HG02571 (cell line): ENCODE measurements around the gene TNFRSF4.

Experiments used
- ATAC-seq: cut with Tn5 transposase; IDR thresholded peaks from one replicate; pipeline ENCODE4 v1.9.1; 2021; ENCODE audit warnings: mild to moderate bottlenecking, moderate library complexity; ENCODE audit not compliant: unreplicated experiment

Gene TNFRSF4

DNA sequence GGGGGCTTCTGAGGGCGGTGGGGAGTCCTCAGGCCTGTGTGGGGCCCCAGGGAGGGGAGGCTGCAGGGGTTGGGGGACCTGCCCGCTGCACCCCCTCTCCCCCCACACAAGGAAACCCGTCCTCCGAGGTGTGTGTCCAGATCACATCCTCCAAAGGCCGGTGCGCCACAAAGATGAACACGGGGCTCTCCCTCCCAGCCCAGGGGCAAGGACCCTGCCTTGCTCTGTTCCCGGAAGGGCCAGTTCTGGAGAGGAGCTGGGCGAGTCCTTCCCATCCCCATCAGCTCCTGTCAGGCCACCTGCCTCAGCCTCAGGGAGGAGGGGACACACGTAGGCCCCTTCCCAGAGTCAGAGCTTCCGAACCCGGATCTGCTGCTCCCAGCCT, 42.8 kb downstream of the TNFRSF4 start:
- ATAC-seq: no peak

DNA sequence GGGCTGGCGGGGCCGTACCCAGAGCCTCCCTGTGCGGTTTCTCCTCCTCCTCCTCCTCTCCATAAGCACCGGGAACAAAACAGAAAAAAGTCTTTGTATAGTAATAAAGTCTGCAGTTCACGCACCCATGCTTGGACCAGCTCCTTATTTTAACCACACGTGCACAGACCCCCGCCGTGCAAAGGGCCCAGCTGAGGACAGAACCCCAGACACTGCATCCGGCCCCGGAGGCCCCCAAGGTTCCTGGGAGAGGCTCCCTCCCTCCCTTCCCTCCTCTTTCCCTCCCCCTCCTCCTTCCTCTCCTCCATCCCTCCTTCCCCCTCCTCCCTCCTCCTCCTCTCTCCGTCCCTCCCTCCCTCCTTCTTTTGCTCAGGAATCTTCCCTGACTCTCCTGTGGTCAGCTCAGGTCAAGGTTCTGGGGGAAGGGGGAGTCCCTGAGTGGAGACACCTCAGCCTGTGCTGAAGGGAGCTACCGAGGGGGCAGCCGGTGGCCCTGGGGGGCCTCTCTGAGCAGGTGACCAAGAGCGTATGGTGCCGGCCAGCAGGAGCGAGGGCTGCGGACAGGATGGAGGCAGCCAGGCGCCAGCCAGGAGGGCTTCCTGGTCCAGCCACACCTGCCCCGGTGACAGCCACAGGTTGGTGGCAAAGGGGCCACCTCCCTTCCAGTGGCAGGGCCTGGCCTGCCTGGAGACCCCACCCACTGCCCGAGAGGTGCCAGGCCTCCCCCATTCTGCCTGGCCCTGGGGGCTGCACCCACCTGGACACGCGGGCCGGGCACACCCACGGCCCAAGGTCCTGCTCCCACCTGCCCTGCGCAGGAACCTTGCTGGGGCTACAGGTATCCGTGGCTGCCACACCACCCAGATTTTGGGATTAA, 43.5 kb downstream of the TNFRSF4 start:
- no peak for ATAC-seq

DNA sequence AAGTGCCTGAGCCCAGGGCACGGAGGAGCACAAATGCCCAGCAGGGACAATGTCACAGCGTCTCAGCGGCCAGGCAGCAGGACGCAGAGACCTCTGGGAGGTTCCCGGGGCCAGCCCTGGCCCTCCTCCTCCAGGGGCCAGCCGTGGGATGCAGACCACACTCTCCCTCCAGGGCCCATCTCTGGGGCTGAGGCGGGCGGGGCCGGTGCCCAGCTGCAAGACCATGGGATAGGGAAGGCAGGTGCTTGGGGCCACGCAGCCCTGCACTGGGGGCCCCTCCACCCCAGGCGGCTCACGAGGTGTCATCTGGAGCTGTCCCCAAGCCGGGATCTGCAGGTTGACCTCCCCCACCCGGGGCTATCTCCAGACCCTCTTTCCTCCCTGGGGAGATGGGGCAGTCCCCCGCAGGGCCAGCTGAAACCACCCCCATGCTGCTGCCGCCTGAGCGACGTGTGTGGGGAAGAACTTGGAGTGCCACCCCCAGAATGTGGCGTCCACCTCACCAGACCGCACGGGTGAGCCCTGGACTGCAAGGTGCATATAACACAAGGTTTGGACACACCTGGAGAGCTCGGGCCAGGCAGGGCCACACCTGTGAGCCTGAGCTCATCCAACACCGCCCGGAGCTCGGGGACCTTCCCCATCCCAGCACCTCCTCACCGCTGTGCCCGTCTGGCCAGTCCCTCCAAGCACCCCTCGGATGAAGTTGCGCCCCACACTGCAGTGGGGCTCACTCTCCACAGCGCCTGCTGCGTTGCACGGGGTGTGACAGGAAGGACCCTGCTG, 44.3 kb downstream of the TNFRSF4 start:
- no peak for ATAC-seq

DNA sequence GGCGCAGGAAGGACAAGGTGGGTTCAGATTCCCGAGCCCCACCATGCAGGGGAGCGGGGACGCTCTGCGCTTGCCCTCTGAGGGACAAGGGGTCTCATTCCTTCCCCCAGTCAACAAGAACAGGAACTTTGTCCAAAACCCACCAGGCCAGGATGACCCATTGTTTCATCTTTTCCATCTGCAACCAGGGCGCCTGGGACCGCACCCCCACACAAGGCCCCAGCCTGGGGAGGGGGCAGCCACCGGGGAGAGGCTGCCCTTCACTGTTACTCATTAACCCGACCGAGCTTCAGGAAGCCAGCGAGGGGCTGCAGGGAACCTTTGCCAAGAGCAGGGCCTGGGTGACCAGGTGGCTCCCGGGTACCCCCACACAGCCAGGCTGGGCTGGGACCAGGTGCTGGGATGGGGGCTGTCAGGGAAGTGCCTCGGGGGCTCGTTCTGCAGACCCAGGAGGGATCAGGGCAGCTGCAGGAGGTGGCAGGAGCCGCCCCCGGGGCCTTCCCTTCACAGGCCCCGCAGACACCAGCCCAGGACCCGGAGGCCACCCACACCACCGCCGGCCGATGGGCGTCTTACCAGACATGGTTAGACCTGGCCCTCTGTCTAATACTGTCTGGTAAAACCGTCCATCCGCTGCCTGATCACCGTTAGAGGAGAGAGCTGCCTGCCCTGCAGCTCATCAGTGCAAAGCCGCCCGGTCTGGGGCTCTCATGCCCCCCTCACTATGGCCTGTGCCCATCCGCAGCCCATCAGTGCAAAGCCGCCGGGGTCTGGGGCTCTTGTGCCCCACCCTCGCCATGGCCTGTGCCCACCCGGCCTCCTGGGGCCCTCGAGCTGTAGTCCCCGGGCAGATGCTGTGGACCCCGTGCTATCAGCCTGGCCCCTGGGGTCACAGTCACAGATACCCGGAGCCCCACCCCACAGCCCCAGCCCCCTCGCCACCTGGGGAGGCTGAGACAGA, 45.2 kb downstream of the TNFRSF4 start:
- ATAC-seq: no peak

DNA sequence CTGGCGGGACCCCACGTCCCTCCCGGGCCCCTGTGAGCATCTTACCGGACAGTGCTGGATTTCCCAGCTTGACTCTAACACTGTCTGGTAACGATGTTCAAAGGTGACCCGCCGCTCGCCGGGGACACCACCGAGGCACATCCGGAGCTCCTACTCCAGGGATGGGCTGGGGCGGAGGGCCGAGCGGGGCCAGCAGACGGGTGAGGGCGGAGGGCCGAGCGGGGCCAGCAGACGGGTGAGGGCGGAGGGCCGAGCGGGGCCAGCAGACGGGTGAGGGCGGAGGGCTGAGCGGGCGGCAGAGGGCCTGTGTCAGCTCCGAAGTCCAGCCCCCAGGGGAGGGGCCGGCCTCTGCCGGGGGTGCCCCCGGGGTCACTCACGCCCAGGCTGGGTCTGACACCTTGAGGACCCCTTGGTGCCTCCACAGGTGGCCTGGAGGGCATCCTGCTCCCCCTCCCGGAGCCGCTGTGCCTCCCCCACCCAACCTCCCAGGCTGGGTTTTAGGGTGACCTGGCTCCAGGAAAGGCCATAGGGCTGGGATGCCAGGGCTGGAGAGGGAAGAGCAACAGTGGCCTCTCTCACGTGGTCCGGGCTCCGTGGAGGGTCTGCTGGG, 46.0 kb downstream of the TNFRSF4 start:
- no peak for ATAC-seq

DNA sequence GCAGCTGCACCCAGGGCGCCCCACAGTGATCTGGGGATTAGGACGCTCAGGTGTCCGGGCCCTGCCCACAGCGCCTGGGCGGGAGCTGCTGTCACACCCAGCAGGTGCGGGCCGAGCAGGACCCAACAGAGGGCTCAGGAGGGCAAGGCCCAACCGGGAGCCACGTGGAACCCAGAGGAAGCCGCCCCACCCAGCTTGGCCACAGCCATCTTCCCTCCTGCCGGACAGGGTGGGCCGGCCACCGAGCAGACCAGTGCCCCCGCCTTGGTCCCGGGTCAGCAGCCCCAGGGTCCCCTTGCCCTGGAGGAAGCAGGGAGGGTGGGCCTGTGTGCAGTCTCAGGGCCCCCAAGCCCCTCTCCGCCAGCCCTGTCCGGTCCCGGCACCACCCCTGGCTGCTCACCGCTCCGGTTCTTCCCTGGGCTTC, 46.5 kb downstream of the TNFRSF4 start:
- no peak for ATAC-seq

DNA sequence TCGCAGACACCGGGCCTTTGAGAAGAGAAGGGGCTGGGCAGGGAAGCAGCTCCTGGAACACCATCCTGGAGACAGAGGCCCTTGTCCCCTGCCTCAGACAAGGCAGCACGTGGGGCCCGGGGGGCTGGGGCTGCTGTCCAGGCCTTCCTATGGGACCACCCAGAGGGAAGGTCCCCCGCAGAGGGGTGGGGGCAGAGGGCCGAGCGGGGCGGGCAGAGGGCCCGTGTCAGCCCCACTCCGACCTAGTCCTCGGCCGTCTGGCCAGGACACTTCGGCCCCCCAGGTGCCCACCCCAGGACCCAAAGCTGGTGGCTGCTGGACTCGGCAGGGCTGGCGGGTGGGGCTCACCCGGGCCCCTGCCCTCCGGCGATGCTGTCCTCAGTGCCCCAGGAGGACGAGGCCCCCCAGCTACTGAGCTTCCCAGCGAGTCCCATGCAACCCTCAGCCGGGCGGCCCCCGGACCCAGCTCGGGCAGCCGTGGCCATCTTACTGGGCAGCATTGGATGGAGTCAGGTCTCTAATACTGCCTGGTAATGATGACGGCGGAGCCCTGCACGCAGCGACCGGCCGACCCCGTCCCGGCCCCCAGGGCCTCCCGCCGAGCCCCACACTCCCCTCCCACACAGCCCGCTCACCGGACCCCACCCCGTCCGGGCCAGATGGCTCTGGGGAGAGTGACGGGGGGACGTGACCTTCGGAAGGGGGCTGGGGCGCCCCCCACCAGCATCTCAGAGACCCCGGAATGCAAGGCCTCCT, 47.1 kb downstream of the TNFRSF4 start:
- no peak for ATAC-seq

DNA sequence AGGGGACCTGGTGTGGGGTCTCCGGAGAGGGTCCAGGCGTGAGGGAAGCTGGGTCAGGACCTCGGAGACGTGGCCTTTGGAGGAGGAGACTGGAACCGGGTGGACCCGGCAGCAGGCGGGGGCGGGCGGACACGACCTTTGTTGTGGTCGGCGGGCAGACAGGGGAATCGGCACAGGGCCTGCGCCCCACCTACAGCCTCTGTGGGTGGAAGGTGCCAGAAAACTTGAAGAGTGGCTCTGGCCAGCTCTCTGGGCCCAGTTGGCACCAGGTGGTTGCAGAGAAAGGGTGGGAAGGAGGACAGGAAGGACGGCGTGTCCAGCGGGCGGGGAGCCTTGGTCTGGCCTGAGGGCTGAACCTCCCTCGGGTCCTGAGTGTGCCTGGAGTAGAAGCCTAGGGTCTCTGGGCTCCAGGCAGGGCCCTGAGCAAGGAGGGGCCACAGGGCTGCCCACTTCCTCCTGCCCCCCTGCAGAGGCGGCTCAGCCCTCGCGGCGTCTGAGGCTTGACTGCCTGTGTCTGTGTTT, 48.0 kb downstream of the TNFRSF4 start:
- no peak for ATAC-seq

DNA sequence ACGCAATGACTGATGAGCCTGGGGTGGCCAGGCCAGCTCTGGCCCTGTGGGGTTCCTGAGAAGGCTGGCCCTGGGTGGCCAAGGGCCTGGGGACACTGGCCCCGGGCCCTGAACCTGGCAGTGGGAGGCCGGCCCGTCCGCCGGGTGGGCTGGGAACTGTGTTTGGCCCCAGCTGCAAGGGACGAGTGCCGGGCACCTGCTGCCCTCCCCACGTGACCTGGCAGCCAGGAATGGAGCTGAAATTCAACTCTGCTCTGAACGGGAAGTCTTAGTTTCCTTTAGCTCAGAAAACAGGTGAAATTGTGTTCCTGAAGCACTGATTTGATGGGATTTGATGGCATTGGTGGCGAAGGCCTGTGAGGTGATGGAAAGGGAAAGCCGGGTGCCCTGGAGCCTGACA, 48.5 kb downstream of the TNFRSF4 start:
- no peak for ATAC-seq

DNA sequence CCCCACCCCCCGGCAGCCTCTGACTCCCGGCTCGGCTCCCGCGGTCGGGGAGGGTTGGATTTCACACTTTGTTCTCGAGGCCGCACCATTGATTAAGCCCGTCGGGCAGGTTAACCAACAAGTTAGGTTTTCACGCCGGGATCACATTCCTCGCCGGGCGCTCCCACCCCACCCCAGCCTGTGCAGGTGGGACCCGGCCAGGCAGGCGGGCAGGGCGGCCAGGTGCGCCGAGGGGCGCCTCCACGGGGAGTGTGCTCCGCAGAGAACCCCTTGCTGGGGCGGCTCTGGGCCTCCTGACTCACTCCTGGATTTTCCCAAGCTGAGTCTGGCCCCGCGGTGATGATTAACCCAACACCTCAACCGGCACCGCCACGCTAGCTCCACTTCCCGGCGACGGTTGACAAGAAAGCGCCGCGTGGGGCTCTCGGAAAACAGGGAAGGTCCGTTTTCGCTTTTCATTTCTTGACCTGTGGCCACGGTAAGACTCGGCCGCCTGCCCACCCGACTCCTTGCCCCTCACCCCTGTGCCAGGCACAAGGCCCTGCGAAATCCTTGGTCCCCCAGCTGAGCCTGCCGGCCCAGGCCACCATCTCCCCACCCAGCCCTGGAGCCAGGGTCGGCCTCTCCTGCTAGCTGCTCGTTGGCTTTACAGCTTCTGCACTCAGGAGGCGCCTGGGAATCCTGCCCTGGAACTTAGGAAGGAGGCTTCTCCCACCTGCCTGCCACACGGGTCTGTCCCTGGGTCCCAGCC, 49.1 kb downstream of the TNFRSF4 start:
- no peak for ATAC-seq

DNA sequence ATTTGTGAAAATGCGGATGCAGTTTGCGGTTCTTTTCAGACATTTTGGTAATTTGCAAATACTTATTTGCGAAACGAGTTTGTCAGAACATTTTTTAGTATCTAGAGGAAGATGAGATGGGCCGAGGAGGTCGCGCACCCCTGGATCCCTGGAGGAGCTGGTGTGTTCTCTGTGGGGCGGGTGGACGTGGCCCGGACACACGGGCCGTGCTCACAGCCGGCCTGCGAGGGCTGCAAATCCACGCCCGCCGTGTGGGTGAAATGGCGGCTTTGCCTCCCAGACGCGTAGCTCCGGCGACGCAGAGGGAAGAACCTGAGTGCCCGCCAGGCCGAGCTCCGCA, 49.6 kb downstream of the TNFRSF4 start:
- ATAC-seq: no peak

DNA sequence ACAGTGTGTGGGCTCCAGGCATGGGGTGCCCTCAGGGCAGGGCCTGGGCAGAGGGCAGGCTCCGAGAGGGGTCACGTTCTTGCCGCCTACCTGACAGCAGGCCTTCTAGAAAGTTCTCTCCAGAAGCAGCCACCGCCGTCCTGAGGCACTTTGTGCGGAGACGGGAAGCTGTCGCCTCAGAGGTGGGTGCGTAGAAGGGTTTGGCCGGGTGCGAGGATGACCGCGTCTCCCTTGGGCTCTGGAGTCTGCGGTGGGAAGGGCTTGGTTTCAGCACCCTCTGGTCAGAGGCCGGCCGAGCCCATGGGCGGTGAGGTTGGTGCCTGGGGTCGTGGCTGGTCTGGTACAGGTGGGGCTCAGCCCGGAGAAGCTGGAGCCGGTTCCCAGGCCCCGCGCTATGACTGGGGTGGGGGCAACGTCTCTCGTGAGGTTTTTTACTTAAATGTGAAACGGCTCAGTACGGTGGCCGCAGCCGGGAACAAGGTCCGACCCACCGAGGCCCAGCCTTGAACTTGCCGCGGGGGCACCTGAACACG, 50.3 kb downstream of the TNFRSF4 start:
- no peak for ATAC-seq

DNA sequence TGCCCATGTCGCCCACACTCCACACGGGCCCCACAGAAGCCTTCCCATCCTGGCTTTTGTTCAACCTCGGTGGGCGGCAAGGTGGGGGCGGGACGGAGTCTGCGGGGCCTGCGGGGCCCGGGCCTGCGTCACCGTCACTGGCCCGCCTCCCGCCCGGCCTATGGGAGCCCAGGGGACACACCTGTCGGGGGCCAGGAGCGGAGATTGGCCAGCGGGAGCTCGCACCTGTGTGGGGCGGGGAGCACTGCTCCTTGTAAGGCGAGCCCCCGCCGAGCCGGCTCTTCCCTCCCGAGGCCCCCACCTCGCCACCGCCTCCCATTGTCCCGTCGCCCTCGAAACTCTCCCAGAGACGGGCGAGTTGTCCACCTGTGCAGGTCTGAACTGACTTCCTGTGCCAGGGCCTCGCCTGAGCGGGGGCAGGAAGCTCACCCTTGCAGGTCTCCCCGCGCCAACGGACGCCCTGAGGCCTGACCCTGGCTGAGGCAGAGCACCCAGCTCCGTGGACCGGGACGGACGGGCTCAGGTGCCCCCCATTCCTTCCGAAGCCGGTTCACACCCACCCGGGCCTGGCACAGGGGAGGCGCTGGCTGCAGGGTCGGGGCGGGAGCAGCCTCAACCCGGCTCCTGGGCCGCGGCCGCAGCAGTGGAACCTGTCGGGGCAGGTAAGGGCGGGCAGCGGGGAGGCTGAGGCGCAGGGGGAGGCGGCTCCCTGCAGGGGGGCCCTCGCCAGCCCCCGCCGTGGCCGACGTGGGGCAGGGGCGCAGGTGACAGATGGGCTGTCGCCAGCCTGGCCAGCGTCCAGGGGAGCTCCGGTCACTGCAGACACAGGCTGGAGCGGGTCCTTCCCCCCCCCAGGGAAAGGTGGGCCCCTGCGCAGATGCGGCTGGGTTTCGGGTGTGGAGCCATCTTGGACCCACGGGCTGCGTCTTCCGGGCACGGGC, 51.1 kb downstream of the TNFRSF4 start:
- ATAC-seq: no peak

DNA sequence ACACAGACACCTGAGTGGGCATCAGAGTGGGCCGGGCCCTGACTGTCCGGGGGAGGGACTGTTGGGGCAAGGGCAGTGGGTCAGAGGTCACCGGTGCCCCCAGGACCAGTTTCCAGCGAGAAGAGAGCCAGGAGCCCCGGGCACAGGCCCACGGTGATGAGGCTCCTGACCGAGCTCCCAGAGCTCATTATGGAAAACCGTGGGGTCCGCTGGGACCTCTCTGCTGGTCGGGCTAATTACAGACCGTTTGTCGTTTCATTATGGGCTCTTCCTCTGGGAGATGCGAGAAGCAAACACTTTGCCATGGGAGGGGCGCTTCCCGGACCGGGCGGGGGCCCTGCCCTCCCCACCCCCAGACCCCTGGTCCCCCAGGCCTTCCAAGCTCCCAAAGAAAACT, 52.3 kb downstream of the TNFRSF4 start:
- ATAC-seq: no peak
